Tibial artery (tissue), 4 donors: Measurements from ENCODE around the gene SLC35G2.

ENCODE experiments used
- DNase-seq, 2 donors: peaks; one replicate each; pipeline ENCODE4 v3.0.0-alpha.2; 2019
- H3K27ac ChIP-seq, 2 donors: fragments of 200-600 bp; sonication (generic) in 1 of 2; 1 replicate in 1 of 2; 2 replicates in 1 of 2; pipeline ENCODE4 v1.5.1; 2018 to 2019; ENCODE audit warnings: mild to moderate bottlenecking in 1 of 2
- H3K27me3 ChIP-seq, 2 donors: fragments of 200-600 bp; sonication (generic) in 1 of 2; one replicate each; pipeline versions ENCODE4 v1.5.1 to v1.6.0; 2016 to 2019
- H3K36me3 ChIP-seq, 3 donors: fragments of 200-600 bp; sonication (generic) in 2 of 3; one replicate each; pipeline ENCODE4 v1.5.1; 2016 to 2019; ENCODE audit warnings: mild to moderate bottlenecking in 2 of 3
- H3K4me1 ChIP-seq, 4 donors: fragments of 200-600 bp; sonication (generic) in 2 of 4; 1 replicate in 3 of 4; 2 replicates in 1 of 4; pipeline ENCODE4 v1.5.1; 2016 to 2019
- H3K4me3 ChIP-seq, 2 donors: fragments of 200-600 bp; sonication (generic) in 1 of 2; 1 replicate in 1 of 2; 2 replicates in 1 of 2; pipeline ENCODE4 v1.5.1; 2018 to 2019; ENCODE audit warnings: mild to moderate bottlenecking in 2 of 2
- H3K9me3 ChIP-seq, 3 donors: fragments of 200-600 bp; sonication (generic) in 1 of 3; one replicate each; pipeline ENCODE4 v1.5.1; 2016 to 2019
- intact Hi-C: fragments of 100-400 bp; cut with DNase I; formaldehyde crosslinking; loops from one replicate; pipeline ENCODE4 v1.15.0; 2023; ENCODE audit warnings: low total_unique reads
- TF ChIP-seq, protein P1 (sequence below), 2 experiments: fragments of 200-600 bp in 1 of 2; fragments of 450-650 bp in 1 of 2; IDR thresholded peaks; one replicate each; pipeline ENCODE4 v1.5.1; 2017 to 2019; ENCODE audit warnings: antibody characterized with exemption in 2 of 2, mild to moderate bottlenecking in 1 of 2, moderate library complexity in 1 of 2

The SLC35G2 gene

DNA sequence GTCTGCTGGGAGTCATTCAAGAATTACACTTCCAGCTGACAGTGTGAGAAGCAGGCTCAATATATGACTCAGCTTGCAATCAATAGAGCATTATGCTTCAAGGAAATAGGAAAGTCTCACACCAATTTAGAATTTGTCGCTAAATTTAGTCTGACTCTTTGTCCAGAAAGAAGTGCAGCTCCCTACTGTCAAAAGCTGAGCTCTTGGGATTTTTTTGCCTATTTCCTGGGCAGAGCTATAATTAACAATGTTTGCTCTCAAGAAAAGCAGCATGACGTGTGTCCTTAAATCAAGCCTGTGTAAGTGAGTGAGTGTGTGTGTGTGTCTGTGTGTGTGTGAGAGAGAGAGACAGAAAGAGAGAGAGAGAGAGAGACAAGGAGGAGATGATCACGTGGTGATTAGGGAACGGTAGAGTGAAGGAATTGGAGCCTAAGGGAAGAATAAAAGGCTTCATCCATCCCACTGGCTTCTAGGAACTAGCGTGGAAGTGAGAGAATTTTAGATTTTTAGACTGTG is 16.4 kb upstream of the SLC35G2 start:
- Histone ChIP-seq H3K27me3 (no peaks in the 10 kb centered on the region), H3K9me3 (no peaks in the 10 kb centered on the region), H3K27ac (peak overlapping the region; percentile 42 to 67), H3K36me3 (no peaks in the 10 kb centered on the region), H3K4me1 (peaks cover 0 to 20% (median 12%) of the 10 kb centered on the region in 4 donors), H3K4me3 (no peak overlapping the region)
- intact Hi-C loops = no loop called here
- DNase-seq = no peak
- TF ChIP-seq, protein P1, sequence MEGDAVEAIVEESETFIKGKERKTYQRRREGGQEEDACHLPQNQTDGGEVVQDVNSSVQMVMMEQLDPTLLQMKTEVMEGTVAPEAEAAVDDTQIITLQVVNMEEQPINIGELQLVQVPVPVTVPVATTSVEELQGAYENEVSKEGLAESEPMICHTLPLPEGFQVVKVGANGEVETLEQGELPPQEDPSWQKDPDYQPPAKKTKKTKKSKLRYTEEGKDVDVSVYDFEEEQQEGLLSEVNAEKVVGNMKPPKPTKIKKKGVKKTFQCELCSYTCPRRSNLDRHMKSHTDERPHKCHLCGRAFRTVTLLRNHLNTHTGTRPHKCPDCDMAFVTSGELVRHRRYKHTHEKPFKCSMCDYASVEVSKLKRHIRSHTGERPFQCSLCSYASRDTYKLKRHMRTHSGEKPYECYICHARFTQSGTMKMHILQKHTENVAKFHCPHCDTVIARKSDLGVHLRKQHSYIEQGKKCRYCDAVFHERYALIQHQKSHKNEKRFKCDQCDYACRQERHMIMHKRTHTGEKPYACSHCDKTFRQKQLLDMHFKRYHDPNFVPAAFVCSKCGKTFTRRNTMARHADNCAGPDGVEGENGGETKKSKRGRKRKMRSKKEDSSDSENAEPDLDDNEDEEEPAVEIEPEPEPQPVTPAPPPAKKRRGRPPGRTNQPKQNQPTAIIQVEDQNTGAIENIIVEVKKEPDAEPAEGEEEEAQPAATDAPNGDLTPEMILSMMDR (IDR thresholded peaks at IDR 0.05) = no peak

DNA sequence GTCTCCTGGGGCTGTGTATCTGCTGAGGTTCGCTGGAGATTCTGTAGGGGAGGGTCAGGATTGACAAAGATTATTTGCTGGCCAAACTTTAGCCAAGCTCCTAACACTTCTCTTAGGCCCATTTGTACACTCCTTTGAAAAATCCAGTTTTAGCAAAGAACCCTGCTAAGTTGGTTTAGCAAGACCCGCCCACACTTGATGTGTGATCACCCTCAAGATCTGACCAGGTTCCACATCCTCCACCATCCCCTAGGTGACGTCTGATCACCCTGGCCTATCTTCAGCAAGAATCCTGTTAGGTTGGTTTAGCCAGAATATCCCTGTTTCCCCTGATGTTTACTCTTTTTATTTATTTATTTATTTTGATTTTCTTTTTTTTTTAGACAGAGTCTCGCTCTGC is 14.8 kb upstream of the SLC35G2 start:
- H3K4me1 ChIP-seq = peaks cover 0 to 20% (median 12%) of the 10 kb centered on the region in 4 donors
- no peaks in the 10 kb centered on the region for H3K27me3 ChIP-seq
- TF ChIP-seq, protein P1 (IDR thresholded peaks at IDR 0.05) = no peak
- DNase-seq = no peak
- H3K27ac ChIP-seq = no peak overlapping the region
- intact Hi-C loops = no loop called here
- no peaks in the 10 kb centered on the region for H3K9me3 ChIP-seq
- H3K4me3 ChIP-seq = no peak overlapping the region
- H3K36me3 ChIP-seq = no peaks in the 10 kb centered on the region

DNA sequence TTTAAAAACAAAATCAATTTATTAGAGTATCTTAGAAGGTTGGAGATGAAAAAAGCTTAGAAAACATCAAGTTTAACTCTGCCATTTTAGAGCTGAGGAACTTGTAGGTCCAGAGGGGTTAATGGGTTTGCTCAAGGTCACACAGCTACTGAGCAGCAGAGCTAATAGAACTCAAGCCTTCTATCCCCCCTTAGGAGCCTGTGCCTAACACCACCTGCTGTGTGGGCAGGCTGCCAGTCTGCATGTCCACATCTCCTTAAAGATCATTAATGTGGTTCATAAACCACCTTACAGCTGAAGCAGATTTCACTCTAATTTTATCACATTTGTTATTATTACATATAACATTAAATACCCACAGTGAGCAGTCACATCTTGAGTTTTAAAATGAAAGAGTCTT is 14.1 kb upstream of the SLC35G2 start:
- no peak overlapping the region for H3K27ac ChIP-seq
- DNase-seq = no peak
- TF ChIP-seq, protein P1 (IDR thresholded peaks at IDR 0.05) = no peak
- intact Hi-C loops = no loop called here
- H3K9me3 ChIP-seq = no peaks in the 10 kb centered on the region
- peaks cover 0 to 20% (median 12%) of the 10 kb centered on the region in 4 donors for H3K4me1 ChIP-seq
- H3K36me3 ChIP-seq = no peaks in the 10 kb centered on the region
- H3K27me3 ChIP-seq = no peaks in the 10 kb centered on the region
- no peak overlapping the region for H3K4me3 ChIP-seq

DNA sequence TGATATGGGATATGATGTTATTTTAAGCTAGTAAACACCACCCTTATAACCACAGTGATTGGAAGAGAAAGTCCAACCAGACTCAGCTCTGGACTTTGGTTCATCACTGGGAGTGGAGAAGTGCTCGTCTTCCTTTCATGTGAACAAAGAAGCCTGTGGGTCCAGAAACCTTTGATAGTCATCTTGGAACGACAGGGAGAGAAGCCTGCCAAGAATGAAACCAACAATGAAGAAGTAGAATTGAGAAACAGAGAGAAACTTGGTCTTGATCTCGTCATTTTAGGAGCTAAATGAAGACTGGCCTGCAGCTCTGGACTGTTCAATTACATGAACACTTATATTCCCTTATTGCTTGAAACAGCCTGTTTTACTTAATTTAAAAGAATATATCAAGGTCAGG is 13.1 kb upstream of the SLC35G2 start:
- TF ChIP-seq, protein P1 (IDR thresholded peaks at IDR 0.05) = no peak
- Histone ChIP-seq H3K4me1 (peaks cover 0 to 20% (median 12%) of the 10 kb centered on the region in 4 donors), H3K4me3 (no peak overlapping the region), H3K36me3 (no peaks in the 10 kb centered on the region), H3K9me3 (no peaks in the 10 kb centered on the region), H3K27ac (no peak overlapping the region), H3K27me3 (no peaks in the 10 kb centered on the region)
- intact Hi-C loops = no loop called here
- no peak for DNase-seq

DNA sequence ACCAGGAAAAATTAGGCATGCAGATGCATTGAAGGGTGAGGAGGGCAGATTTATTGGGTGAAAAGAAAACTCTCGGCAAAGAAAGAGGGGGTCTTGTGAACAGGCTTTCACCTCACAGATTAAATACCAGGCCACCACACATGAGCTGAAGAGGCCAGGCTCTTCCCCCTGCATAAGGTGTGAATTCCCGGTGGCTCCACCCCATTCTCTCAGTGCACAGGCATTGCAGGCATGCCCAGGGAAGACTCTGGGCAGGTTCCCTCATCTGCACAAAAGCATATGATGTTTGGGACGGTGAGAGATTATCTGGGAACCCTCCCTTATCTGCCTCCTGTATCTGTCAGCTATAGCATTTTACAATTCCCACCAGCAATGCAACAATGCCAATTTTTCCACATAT is 7.2 kb upstream of the SLC35G2 start:
- no peak overlapping the region for H3K27ac ChIP-seq
- intact Hi-C loops = no loop called here
- DNase-seq = no peak
- no peaks in the 10 kb centered on the region for H3K36me3 ChIP-seq
- H3K4me3 ChIP-seq = no peak overlapping the region
- H3K9me3 ChIP-seq = no peaks in the 10 kb centered on the region
- TF ChIP-seq, protein P1 (IDR thresholded peaks at IDR 0.05) = no peak
- H3K27me3 ChIP-seq = peaks cover 0 to 3% of the 10 kb centered on the region in 2 donors
- no peaks in the 10 kb centered on the region for H3K4me1 ChIP-seq

DNA sequence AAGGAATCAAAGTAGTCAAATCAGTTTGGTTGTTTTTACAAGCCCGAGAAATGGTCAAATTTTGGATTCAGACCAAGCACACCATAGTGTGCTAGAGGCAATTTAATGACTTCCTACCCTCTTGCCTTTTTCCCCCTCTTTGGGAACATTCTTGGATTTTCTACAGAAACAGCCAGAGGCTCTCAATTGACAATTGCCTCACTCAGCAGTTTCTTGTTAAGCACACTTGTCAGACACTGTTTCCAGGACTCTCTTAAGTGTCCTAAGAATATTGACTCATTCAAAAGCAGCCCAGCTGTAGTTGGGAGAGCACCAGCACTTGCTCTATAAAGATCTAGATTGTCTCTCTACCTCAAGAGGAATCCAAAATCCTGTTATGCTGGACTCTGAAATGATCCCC is 1.5 kb upstream of the SLC35G2 start:
- H3K9me3 ChIP-seq = no peaks in the 10 kb centered on the region
- intact Hi-C loops = no loop called here
- TF ChIP-seq, protein P1 (IDR thresholded peaks at IDR 0.05) = no peak
- DNase-seq = no peak
- peaks cover 0 to 12% of the 10 kb centered on the region in 2 donors for H3K27me3 ChIP-seq
- H3K36me3 ChIP-seq = no peaks in the 10 kb centered on the region
- H3K27ac ChIP-seq = no peak overlapping the region
- peaks cover 0 to 24% (median 16%) of the 10 kb centered on the region in 4 donors for H3K4me1 ChIP-seq
- H3K4me3 ChIP-seq = no peak overlapping the region
